GM21786 (cell line): Measurements from ENCODE around the gene SAXO1.
A peak's percentile ranks its signal among the peaks of the same experiment; 100 is the strongest.

Source experiments
- ATAC-seq: cut with Tn5 transposase; IDR thresholded peaks from one replicate; pipeline ENCODE4 v1.9.1; 2021; ENCODE audit not compliant: unreplicated experiment

Gene SAXO1, protein sequence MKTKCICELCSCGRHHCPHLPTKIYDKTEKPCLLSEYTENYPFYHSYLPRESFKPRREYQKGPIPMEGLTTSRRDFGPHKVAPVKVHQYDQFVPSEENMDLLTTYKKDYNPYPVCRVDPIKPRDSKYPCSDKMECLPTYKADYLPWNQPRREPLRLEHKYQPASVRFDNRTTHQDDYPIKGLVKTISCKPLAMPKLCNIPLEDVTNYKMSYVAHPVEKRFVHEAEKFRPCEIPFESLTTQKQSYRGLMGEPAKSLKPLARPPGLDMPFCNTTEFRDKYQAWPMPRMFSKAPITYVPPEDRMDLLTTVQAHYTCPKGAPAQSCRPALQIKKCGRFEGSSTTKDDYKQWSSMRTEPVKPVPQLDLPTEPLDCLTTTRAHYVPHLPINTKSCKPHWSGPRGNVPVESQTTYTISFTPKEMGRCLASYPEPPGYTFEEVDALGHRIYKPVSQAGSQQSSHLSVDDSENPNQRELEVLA

GRCh38 chr9:19033015-19033414, at the start of gene SAXO1:
Gene SAXO1 (minus strand): TSS chr9:19033209. CDS start chr9:19032908, 301 bp downstream.
- ATAC-seq: no peak

GRCh38 chr9:19074836-19075235, 41.8 kb upstream of the SAXO1 start:
- no peak for ATAC-seq

DNA sequence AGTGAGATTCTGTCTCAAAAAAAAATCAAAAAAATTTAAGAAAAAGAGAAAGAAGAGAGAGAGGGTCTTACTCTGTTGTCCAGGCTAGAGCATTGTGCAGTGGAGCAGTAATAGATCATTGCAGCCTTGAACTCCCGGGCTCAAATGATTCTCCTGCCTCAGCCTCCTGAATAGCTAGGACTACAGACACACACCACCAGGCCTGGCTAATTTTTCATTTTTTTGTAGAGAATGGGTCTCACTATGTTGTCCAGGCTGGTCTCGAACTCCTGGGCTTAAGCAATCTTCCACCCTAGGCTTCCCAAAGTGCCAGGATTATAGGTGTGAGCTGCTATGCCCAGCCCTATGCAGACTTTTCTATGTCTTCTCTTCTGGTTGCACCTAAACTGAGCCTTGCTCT, 41.2 kb upstream of the SAXO1 start:
- ATAC-seq: no peak

DNA sequence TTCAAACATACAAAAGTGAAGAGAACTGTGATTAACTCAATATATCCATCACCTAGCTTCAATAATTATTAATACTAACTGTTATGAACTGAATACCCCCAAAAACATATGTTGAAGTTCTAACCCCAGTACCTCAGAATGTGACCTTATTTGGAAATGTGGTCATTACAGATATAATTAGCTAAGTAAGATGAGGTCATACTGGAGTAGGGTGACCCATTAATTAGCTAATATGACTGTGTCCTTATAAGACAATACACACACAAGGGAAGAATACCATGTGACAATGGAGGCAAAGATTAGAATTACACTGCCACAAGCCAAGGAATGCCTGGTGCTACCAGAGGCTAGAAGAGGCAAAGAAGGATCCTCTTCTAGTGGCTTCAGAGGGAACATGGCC, 24.0 kb upstream of the SAXO1 start:
- no peak for ATAC-seq

DNA sequence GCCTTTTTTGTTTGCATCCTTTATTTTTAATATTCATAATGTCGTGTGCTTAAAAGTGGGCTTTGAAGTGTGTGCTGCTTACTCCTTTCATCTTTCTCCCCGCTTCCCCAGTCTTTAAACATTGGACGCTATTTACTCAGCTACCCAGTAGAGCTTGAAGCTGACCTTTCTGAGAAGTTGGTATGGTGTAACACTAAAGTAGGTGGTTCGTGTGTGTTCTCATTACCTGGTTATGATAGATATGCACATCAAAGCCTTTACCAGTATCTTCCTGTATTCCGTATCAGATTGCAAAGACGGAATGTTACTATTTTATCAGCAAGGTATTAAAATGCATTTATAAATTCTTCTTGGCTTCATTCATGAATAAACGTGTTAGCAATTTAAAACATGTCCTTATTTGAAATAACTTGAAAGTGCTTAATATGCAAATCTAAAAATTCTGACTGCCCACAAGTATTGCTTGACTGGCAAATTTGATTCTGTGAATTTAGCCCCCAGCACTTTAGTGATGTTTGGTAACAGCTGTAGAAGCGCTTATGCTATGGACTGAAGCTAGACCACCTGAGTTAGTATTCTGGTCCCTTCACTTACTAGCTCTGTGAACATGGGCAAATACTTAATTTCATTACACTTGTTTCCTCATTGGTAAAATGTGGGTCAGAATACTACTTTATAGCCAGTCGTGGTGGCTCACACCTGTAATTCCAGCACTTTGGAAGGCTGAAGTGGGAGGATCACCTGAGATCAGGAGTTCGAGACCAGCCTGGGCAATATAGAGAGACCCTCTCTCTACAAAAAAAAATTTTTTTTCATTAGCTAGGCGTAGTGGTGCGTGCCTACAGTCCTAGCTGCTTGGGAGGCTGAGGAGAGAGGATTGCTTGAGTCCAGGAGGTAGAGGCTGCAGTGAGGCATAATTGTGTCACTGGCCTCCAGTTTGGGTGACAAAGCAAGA, 17.9 kb upstream of the SAXO1 start:
- no peak for ATAC-seq

DNA sequence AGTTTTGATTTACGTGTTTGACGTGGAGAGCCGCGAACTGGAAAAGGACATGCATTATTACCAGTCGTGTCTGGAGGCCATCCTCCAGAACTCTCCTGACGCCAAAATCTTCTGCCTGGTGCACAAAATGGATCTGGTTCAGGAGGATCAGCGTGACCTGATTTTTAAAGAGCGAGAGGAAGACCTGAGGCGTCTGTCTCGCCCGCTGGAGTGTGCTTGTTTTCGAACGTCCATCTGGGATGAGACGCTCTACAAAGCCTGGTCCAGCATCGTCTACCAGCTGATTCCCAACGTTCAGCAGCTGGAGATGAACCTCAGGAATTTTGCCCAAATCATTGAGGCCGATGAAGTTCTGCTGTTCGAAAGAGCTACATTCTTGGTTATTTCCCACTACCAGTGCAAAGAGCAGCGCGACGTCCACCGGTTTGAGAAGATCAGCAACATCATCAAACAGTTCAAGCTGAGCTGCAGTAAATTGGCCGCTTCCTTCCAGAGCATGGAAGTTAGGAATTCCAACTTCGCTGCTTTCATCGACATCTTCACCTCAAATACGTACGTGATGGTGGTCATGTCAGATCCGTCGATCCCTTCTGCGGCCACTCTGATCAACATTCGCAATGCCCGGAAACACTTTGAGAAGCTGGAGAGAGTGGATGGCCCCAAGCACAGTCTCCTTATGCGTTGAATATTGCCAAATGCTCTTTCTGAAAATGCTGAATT, 17.1 kb upstream of the SAXO1 start:
- no peak for ATAC-seq

- ATAC-seq: peak; percentile 86
These were observed 16.2 kb upstream of the SAXO1 start, which contains the start of gene RRAGA for GRCh38 chr9:19048966-19049916. Gene RRAGA (plus strand): TSS chr9:19049427. CDS start chr9:19049660, 233 bp downstream.

DNA sequence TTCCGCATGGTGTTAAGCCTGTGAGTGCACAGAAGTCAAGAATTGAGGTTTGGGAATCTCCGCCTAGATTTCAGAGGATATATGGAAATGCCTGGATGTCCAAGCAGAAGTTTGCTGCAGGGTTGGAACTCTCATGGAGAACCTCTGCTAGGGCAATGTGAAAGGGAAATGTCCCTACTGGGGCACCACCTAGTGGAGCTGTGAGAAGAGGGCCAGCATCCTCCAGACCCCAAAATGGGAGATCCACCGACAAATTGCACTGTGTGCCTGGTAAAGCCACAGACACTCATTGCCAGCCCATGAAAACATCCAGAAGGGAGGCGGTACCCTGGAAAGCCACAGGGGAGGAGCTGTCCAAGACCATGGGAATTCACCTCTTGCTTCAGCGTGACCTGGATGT, 3.6 kb upstream of the SAXO1 start:
- no peak for ATAC-seq

DNA sequence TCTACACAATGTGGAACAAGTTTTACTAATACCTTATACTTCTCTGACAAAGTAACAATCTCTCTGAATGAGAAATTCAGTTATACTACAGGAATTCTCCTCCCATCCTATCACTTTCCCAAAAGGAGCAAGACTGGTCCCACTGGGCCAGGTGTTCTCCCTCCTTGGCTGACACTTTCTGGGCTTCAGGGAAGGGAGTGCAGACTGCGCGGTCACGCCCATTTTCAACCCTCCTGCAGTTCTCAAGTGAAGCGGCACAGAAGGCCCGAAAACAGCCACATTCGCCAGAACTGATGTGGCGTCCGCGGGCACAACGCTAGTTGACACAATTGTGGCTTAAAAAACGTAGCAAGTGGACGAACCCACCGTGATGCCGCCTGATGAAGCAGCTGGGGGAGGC, 603 bp downstream of the SAXO1 start:
- no peak for ATAC-seq

DNA sequence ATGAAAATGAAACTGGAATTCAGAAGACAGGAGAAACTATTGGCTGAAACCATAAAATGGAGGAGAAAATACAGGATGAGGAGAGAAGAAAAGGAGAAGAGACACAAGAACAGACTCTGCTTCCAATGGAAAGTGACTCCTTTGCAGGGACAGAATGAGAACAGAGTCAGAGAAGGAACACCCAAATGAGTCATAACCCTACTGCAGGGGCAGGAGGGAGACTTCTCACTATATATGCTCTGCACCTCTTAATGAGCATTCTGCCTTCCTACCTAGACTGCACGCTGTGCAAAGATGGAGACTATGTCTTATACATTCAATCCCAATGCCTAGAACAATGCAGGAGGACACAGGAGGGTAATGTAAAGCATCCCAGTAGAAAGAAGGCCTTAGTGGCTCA, 2.1 kb downstream of the SAXO1 start:
- peak; percentile 65 for ATAC-seq

DNA sequence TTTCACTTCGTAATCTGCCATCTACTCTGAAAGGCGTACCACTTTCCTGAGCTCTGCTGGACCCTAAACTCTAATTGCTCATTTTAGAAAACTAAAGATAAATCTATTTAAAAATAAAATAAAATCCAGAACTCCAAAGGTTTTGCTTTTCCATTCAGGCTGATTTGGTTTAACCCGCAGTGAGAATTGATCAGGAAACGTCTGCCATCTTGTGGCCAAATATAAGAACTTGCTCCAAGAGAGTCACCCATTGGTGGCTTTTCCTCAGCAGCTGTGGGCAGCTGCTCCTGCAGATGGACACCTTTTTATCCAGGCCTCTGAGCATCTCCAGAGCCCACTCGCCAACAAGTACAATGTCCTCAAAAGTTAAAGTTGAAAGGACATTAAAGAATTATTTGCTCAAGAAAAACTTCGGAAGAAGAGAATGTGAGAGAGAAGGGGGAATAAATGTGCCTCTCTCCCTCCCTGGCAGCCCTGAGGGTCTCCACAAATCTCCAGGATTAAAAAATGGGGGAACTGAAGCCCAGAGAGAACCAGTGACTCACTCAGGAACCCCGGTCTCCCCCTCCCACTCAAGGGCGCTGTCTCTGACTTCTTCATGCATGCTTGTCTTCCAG, 4.1 kb downstream of the SAXO1 start:
- peak; percentile 57 for ATAC-seq

GRCh38 chr9:19027825-19028224, 5.2 kb downstream of the SAXO1 start:
- no peak for ATAC-seq

GRCh38 chr9:19026375-19026774, 6.6 kb downstream of the SAXO1 start:
- ATAC-seq: no peak

GRCh38 chr9:19023078-19023477, 9.9 kb downstream of the SAXO1 start:
- no peak for ATAC-seq

DNA sequence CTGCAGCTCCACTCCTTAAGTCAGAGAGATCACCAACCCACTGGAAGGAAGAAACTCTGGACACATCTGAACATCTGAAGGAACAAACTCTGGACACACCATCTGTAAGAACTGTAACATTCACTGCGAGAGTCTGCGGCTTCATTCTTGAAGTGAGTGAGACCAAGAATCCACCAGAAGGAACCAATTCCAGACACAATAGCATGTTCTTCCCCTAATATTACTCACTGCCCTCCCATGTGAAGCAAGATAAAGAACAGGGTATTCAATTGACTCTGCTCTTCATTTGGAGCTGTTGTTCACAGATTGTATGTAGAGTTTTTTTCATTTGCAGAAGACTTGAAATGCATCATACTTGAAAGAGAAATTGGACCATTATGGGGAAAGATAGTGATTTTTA, 10.8 kb downstream of the SAXO1 start:
- ATAC-seq: peak; percentile 53

DNA sequence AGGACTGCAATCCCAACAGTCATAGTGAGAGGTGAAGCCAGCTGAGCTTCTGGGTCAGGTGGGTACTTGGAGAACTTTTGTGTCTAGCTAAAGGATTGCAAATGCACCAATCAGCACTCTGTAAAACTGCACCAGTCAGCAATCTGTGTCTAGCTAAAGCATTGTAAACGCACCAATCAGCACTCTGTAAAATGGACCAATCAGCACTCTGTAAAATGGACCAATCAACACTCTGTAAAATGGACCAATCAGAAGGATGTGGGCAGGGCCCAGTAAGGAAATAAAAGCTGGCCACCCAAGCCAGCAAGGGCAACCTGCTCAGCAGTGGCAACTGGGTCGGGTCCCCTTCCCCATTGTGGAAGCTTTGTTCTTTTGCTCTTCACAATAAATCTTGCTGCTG, 11.4 kb downstream of the SAXO1 start:
- ATAC-seq: peak; percentile 5

GRCh38 chr9:19020886-19021455, 12.0 kb downstream of the SAXO1 start:
- no peak for ATAC-seq

GRCh38 chr9:19018201-19018600, 14.8 kb downstream of the SAXO1 start:
- no peak for ATAC-seq

DNA sequence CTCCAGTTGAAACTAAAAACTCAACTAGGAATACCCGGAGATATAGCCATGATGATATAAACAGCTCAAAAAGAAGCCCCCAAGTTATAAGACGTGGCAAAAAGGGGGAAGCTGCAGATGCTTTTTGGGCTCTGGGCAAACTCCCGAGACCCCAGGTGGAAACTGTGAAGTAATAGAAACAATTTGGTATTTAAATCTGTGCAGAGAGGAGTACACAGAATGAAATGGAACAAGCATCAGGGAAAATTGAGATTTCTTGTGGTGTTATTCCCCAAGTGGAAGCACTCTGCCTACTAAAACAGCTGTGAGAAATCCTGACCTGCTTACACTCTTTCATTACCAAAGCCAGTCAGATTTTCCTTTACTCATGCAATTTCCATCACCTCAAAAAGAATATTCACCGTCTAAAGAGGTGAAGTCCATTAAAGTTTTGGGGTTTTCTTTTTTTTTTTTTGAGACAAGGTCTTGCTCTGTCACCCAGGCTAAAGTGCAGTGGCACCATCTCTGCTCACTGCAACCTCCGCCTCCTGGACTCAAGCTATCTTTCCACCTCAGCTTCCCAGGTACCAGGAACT, 23.5 kb downstream of the SAXO1 start:
- ATAC-seq: no peak
